Parathyroid adenoma (tissue), 2 donors: Measurements from ENCODE around the gene CYSTM1.

Source experiments
- H2AFZ ChIP-seq: fragments of 300-600 bp; sonication (generic); one replicate; pipeline ENCODE4 v1.7.0; 2017; ENCODE audit warnings: antibody characterized with exemption, mild to moderate bottlenecking
- H3K27ac ChIP-seq: fragments of 300-600 bp; sonication (generic); one replicate; pipeline ENCODE4 v1.7.0; 2017
- H3K27me3 ChIP-seq: fragments of 300-600 bp; sonication (generic); one replicate; pipeline ENCODE4 v1.7.0; 2017; ENCODE audit warnings: low read length; ENCODE audit not compliant: control insufficient read depth, insufficient read depth
- H3K36me3 ChIP-seq: fragments of 300-600 bp; sonication (generic); one replicate; pipeline ENCODE4 v1.7.0; 2017; ENCODE audit warnings: low read length; ENCODE audit not compliant: control insufficient read depth, insufficient read depth
- H3K4me1 ChIP-seq: fragments of 300-600 bp; sonication (generic); one replicate; pipeline ENCODE4 v1.7.0; 2017; ENCODE audit warnings: control low read depth
- H3K4me2 ChIP-seq: fragments of 300-600 bp; sonication (generic); one replicate; pipeline ENCODE4 v1.7.0; 2017; ENCODE audit warnings: low read length
- H3K4me3 ChIP-seq: fragments of 300-600 bp; sonication (generic); one replicate; pipeline ENCODE4 v1.7.0; 2017; ENCODE audit warnings: low read depth, low read length
- H3K79me2 ChIP-seq: fragments of 300-600 bp; sonication (generic); one replicate; pipeline ENCODE4 v1.7.0; 2017; ENCODE audit warnings: control low read depth
- H3K9ac ChIP-seq: fragments of 300-600 bp; sonication (generic); one replicate; pipeline ENCODE4 v1.7.0; 2017; ENCODE audit warnings: mild to moderate bottlenecking
- H3K9me3 ChIP-seq: fragments of 300-600 bp; sonication (generic); one replicate; pipeline ENCODE4 v1.7.0; 2017; ENCODE audit warnings: low read length; ENCODE audit not compliant: control insufficient read depth
- TF ChIP-seq, protein P1 (sequence below): fragments of 300-600 bp; sonication (generic); IDR thresholded peaks from one replicate; pipeline ENCODE4 v1.7.0; 2017; ENCODE audit warnings: antibody characterized with exemption, mild to moderate bottlenecking
- donor health status: primary hyperparathyroidism.

CYSTM1 gene

DNA sequence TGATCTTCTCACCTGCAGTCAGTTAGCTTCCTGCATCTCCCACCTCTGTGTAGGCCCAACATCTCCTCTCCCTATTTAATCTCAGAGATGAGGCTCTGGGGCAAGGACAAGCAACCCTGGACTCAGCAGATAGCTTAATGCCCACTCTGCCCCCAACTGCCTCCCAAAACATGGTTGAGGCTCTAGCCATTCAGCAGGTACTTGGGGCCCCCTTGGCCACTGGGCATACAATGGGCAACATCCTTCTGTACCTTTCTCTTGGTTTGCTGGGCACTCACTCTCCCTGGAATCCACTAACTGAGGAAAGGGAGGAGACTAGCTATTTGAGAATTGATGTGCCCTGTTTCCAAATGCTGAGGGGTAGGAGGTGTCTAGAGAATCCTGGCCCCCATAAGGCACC, 39.9 kb upstream of the CYSTM1 start:
- Histone ChIP-seq H3K27ac (no peak overlapping the region), H2AFZ (no peak overlapping the region), H3K79me2 (peaks cover 29% of the 10 kb centered on the region), H3K9me3 (no peaks in the 10 kb centered on the region), H3K27me3 (no peaks in the 10 kb centered on the region), H3K4me3 (no peak overlapping the region), H3K36me3 (no peaks in the 10 kb centered on the region), H3K9ac (no peak overlapping the region), H3K4me2 (no peak overlapping the region), H3K4me1 (peaks cover 8% of the 10 kb centered on the region)
- TF ChIP-seq, protein P1, sequence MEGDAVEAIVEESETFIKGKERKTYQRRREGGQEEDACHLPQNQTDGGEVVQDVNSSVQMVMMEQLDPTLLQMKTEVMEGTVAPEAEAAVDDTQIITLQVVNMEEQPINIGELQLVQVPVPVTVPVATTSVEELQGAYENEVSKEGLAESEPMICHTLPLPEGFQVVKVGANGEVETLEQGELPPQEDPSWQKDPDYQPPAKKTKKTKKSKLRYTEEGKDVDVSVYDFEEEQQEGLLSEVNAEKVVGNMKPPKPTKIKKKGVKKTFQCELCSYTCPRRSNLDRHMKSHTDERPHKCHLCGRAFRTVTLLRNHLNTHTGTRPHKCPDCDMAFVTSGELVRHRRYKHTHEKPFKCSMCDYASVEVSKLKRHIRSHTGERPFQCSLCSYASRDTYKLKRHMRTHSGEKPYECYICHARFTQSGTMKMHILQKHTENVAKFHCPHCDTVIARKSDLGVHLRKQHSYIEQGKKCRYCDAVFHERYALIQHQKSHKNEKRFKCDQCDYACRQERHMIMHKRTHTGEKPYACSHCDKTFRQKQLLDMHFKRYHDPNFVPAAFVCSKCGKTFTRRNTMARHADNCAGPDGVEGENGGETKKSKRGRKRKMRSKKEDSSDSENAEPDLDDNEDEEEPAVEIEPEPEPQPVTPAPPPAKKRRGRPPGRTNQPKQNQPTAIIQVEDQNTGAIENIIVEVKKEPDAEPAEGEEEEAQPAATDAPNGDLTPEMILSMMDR, result no peak

DNA sequence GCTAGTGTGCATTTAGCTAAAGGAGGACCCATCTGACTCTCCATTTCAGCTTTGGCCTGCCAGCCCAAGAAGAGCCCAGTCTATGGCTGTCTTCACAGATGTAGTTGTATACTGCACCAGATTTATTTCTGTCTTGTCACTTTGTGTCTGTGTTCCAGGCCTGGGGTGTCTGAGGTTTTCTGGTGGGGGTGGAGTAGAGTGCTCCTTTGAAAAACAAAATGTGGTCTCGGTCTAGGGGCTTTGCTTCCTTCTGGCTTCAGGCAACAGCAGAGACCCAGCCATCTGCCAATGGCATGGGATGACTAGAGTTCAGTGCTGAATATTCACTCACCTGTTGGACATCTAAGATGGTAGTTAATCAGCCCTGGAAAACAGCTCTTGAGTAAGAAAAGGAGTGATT, 38.4 kb upstream of the CYSTM1 start:
- Histone ChIP-seq H3K9me3 (no peaks in the 10 kb centered on the region), H3K4me1 (peaks cover 8% of the 10 kb centered on the region), H3K27me3 (no peaks in the 10 kb centered on the region), H3K4me2 (no peak overlapping the region), H2AFZ (no peak overlapping the region), H3K36me3 (no peaks in the 10 kb centered on the region), H3K79me2 (peaks cover 35% of the 10 kb centered on the region), H3K4me3 (no peak overlapping the region), H3K27ac (no peak overlapping the region), H3K9ac (no peak overlapping the region)
- TF ChIP-seq, protein P1, result no peak

DNA sequence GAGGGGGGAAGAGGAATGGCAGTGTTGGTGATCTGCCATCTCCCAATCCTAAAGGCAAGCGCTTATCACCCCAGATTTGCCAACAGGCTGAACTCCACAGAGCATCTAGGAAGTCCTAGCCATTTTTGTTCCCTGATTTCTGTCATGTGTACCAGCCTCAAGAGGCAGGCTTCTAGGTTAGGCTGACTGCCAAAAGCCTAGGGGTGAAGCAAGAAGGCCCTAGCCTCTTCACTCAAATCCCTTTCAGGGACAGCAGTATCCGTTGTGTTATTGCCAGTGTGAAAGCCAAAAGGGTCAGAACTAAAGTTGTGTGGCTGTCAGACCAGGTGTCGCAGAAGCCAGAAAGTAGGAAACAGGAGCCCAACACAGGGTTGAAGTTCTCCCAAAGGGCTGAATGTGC, 34.6 kb upstream of the CYSTM1 start:
- H3K79me2 ChIP-seq, result peaks cover 51% of the 10 kb centered on the region
- H3K27me3 ChIP-seq, result no peaks in the 10 kb centered on the region
- no peaks in the 10 kb centered on the region for H3K36me3 ChIP-seq
- H3K4me2 ChIP-seq, result no peak overlapping the region
- no peaks in the 10 kb centered on the region for H3K9me3 ChIP-seq
- TF ChIP-seq, protein P1, result no peak
- H3K4me3 ChIP-seq, result no peak overlapping the region
- H2AFZ ChIP-seq, result no peak overlapping the region
- no peak overlapping the region for H3K27ac ChIP-seq
- H3K4me1 ChIP-seq, result peaks cover 13% of the 10 kb centered on the region
- H3K9ac ChIP-seq, result no peak overlapping the region

DNA sequence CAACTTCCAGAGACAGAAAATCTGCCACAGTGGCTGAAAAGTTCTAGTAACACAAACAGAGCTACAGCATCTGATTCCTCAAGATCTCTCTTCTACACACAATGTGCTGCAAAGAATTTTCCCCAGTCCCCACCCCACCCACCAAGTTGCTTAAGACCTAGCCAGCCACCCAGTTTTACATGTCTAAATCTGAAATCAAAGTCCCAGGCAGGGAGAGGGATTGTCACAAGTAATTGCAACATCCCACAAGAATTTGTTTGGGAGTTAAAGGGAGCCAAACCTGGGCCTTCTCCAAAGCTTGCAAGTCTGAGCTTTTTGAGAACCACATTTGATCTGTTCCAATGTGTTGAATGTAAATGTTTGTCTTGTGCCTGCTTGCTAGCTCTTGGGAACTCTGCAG, 33.7 kb upstream of the CYSTM1 start:
- H2AFZ ChIP-seq, result no peak overlapping the region
- H3K27ac ChIP-seq, result no peak overlapping the region
- H3K4me2 ChIP-seq, result no peak overlapping the region
- H3K4me3 ChIP-seq, result no peak overlapping the region
- no peaks in the 10 kb centered on the region for H3K36me3 ChIP-seq
- TF ChIP-seq, protein P1, result no peak
- H3K4me1 ChIP-seq, result peaks cover 19% of the 10 kb centered on the region
- no peaks in the 10 kb centered on the region for H3K27me3 ChIP-seq
- no peaks in the 10 kb centered on the region for H3K9me3 ChIP-seq
- H3K9ac ChIP-seq, result no peak overlapping the region
- peaks cover 55% of the 10 kb centered on the region for H3K79me2 ChIP-seq

DNA sequence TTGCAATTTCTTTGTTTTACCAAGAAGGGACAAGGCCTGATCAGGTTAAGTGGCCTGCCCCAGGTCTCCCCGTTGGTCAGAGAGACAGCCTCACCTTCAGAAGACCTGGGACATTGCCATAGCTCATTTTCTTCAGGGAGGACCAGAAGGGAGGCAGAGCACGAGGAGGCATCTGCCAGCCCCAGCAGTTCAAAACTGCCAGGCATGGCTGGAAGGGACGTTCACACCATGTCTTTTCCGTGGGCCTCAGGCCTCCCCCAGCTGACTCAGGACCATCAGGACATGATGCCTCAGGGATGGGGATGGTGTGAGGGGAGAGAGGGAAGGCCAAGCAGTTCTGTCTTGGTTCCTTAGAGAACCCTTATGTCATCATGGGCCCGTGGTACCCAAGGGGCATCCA, 32.7 kb upstream of the CYSTM1 start:
- H3K9ac ChIP-seq, result no peak overlapping the region
- H3K9me3 ChIP-seq, result no peaks in the 10 kb centered on the region
- peaks cover 48% of the 10 kb centered on the region for H3K79me2 ChIP-seq
- H3K36me3 ChIP-seq, result no peaks in the 10 kb centered on the region
- no peak overlapping the region for H3K4me3 ChIP-seq
- H3K4me1 ChIP-seq, result peaks cover 20% of the 10 kb centered on the region
- no peak overlapping the region for H3K27ac ChIP-seq
- no peaks in the 10 kb centered on the region for H3K27me3 ChIP-seq
- no peak overlapping the region for H3K4me2 ChIP-seq
- no peak overlapping the region for H2AFZ ChIP-seq
- TF ChIP-seq, protein P1, result no peak
